RWPE2 (cell line): ENCODE measurements around the gene CSH2.
"Not testable (repeated sequence)": the region's sequence is repeated elsewhere in the genome, so short reads cannot be mapped to it uniquely, and the experiment has no call there.

ENCODE experiments used
- ATAC-seq: fragments of 200-7000 bp; cut with Tn5 transposase; 3 replicates; pipeline ENCODE4 v1.9.1; 2021; ENCODE audit warnings: low read depth
- DNase-seq: peaks from one replicate; pipeline ENCODE4 v3.0.0-alpha.2; 2020; ENCODE audit warnings: low spot score
- H3K27ac ChIP-seq: fragments of 450-650 bp; 2 replicates; pipeline ENCODE4 v1.5.1; 2017; ENCODE audit warnings: mild to moderate bottlenecking; ENCODE audit not compliant: poor library complexity, severe bottlenecking
- H3K27me3 ChIP-seq: fragments of 250-450 bp; sonication (Bioruptor Pico); 2 replicates; pipeline ENCODE4 v1.5.1; 2021; ENCODE audit warnings: mild to moderate bottlenecking, moderate library complexity; ENCODE audit not compliant: insufficient read depth, poor library complexity, severe bottlenecking
- H3K36me3 ChIP-seq: fragments of 250-450 bp; sonication (Bioruptor Pico); 2 replicates; pipeline ENCODE4 v1.5.1; 2020; ENCODE audit warnings: low read depth, mild to moderate bottlenecking, moderate library complexity
- H3K4me1 ChIP-seq: fragments of 250-450 bp; sonication (Bioruptor Pico); 2 replicates; pipeline ENCODE4 v1.5.1; 2021; ENCODE audit warnings: mild to moderate bottlenecking, moderate library complexity; ENCODE audit not compliant: insufficient read depth, poor library complexity, severe bottlenecking
- H3K4me3 ChIP-seq: fragments of 250-450 bp; sonication (Bioruptor Pico); 2 replicates; pipeline ENCODE4 v1.5.1; 2021; ENCODE audit warnings: mild to moderate bottlenecking, moderate library complexity; ENCODE audit not compliant: severe bottlenecking
- H3K9me3 ChIP-seq: fragments of 250-450 bp; sonication (Bioruptor Pico); 2 replicates; pipeline ENCODE4 v1.5.1; 2021; ENCODE audit warnings: mild to moderate bottlenecking, moderate library complexity; ENCODE audit not compliant: severe bottlenecking
- TF ChIP-seq, protein P1 (sequence below): fragments of 450-650 bp; IDR thresholded peaks from one replicate; pipeline ENCODE4 v1.5.1; 2017; ENCODE audit warnings: mild to moderate bottlenecking, moderate library complexity; ENCODE audit not compliant: poor library complexity, severe bottlenecking

CSH2 gene

DNA sequence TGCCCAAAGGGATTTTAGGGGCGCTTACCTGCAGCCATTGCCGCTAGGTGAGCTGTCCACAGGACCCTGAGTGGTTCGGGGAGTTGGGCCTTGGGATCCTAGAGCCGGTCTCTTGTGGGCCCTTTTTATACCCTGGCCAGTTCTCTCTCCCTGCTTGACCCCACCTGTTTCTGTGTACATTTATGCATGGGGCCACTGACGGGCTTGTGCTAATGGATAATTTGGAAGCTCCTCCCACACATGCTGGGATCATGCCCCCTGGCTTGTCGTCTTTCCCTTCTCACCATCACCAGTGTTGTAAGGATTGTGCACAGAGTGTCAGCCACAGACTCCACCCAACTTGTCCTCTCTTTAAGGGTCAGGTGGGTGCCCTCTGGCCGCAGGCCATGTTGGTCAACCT is at the start of gene CSH2:
Gene CSH2 (minus strand): TSS at position 101 of the 400 bp plus-strand sequence. CDS start 63 bp downstream, at position 38.
- not testable (repeated sequence) for H3K9me3 ChIP-seq, H3K4me1 ChIP-seq, ATAC-seq, H3K27me3 ChIP-seq, DNase-seq, H3K4me3 ChIP-seq, H3K36me3 ChIP-seq, H3K27ac ChIP-seq

DNA sequence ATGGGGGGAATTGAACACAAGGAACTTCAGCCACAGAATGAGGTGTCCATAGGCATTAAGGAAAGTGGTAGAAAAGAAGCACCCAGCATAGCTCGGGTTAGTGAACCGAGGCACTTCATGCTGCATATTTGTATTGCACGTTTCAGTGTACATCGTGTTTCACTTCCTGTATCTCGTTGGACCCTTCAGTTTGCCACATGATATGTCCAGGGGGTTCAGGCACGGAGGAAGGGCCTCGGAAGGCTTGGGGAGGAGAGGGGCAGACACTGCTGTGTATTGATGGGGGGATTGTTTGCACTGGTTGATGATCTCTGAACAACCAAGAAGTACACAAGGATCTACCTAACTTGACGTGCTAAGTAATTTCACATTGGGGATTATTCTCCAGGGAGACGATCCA is 48.9 kb upstream of the CSH2 start:
- not testable (repeated sequence) for ATAC-seq, H3K27ac ChIP-seq

DNA sequence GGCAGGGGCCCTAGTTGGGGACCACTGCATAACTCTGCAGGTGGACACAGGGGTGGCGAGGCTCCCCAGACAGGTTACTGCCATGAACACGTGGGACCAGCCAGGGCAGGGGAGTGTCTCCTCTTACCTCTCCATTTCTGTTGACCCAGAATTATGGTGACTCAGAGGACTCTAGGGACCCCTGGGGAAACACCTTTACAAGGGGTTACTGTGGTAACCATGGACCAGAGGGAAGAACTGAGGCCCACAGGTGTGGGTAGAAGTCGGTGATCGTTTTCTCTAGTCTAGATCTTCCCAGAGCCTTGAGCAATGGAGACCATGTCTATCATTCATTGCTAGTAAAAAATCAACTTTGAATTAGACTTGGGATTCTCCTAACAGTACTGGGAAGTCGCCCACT is 47.3 kb upstream of the CSH2 start:
- not testable (repeated sequence) for H3K4me3 ChIP-seq, H3K9me3 ChIP-seq, H3K27ac ChIP-seq, ATAC-seq, H3K36me3 ChIP-seq, H3K4me1 ChIP-seq, DNase-seq, H3K27me3 ChIP-seq

More for the DNA sequence above, 48.9 kb upstream of the CSH2 start:
- H3K4me1 ChIP-seq, H3K9me3 ChIP-seq, H3K4me3 ChIP-seq, DNase-seq, H3K27me3 ChIP-seq, H3K36me3 ChIP-seq: not testable (repeated sequence)

DNA sequence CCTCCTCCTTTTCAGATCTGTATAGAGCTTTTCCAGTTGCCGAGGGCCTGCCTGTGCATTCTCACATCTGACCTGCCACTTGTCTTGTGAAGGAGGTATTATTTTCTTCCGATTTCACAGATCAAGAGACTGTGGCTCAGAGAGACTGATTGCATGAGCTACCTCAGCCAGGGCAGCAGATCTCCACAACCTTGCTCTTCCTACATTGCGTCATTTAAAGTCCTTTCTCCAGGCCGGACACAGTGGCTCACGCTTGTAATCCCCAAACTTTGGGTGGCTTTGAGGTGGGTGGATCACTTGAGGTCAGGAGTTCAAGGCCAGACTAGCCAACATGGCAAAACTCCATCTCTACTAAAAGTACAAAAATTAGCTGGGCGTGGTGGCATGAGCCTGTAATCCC is 46.6 kb upstream of the CSH2 start:
- not testable (repeated sequence) for DNase-seq, H3K4me3 ChIP-seq, H3K4me1 ChIP-seq, H3K27ac ChIP-seq, H3K9me3 ChIP-seq, H3K27me3 ChIP-seq, ATAC-seq, H3K36me3 ChIP-seq

DNA sequence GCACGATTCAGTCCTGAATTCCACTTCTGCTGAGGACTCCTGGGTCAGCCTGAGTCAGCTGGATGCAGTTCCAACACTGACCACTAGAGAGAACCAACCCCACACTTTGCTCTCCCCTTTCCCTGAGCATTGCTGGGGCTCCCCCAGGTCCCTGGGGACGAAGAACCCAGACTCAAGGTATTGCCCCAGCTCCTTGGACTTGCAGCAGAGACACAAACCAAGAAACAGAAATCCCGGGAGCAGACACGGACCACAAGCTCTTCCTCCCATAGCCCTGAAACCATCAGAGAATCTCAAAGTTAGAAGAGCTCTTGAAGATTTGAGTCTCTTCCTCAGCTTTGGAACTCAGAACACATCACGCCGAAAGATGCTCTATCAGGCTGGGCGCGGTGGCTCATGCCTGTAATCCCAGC is 45.8 kb upstream of the CSH2 start:
- DNase-seq (no peak), ATAC-seq (peak; percentile 77; the same call in 2 of the 3 replicates)
- Histone ChIP-seq H3K27me3 (peaks cover 2% of the 10 kb centered on the region), H3K4me3 (no peak overlapping the region), H3K36me3 (no peaks in the 10 kb centered on the region), H3K4me1 (no peaks in the 10 kb centered on the region), H3K9me3 (no peaks in the 10 kb centered on the region), H3K27ac (no peak overlapping the region)
- TF ChIP-seq, protein P1, sequence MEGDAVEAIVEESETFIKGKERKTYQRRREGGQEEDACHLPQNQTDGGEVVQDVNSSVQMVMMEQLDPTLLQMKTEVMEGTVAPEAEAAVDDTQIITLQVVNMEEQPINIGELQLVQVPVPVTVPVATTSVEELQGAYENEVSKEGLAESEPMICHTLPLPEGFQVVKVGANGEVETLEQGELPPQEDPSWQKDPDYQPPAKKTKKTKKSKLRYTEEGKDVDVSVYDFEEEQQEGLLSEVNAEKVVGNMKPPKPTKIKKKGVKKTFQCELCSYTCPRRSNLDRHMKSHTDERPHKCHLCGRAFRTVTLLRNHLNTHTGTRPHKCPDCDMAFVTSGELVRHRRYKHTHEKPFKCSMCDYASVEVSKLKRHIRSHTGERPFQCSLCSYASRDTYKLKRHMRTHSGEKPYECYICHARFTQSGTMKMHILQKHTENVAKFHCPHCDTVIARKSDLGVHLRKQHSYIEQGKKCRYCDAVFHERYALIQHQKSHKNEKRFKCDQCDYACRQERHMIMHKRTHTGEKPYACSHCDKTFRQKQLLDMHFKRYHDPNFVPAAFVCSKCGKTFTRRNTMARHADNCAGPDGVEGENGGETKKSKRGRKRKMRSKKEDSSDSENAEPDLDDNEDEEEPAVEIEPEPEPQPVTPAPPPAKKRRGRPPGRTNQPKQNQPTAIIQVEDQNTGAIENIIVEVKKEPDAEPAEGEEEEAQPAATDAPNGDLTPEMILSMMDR, result peak; percentile 86

DNA sequence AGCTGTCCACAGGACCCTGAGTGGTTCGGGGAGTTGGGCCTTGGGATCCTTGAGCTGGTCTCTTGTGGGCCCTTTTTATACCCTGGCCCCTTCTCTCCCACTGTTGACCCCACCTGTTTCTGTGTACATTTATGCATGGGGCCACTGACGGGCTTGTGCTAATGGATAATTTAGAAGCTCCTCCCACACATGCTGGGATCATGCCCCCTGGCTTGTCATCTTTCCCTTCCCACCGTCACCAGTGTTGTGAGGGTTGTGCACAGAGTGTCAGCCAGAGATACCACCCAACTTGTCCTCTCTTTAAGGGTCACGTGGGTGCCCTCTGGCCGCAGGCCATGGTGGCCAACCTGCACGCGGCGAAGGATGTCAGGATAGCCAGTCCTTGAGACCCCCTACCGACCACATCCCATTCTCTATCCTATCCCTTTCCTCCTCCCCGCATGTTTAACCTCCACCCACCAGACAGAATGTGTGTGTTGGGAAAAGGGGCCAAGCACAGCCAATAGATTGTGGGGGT is 45.4 kb upstream of the CSH2 start, which contains the start of gene GH1:
Gene GH1 (minus strand): TSS at position 51 of the 517 bp plus-strand sequence. CDS start 63 bp downstream, outside the sequence.
- H3K27me3 ChIP-seq, H3K4me3 ChIP-seq, DNase-seq, H3K36me3 ChIP-seq, H3K4me1 ChIP-seq, H3K27ac ChIP-seq, ATAC-seq, H3K9me3 ChIP-seq: not testable (repeated sequence)

DNA sequence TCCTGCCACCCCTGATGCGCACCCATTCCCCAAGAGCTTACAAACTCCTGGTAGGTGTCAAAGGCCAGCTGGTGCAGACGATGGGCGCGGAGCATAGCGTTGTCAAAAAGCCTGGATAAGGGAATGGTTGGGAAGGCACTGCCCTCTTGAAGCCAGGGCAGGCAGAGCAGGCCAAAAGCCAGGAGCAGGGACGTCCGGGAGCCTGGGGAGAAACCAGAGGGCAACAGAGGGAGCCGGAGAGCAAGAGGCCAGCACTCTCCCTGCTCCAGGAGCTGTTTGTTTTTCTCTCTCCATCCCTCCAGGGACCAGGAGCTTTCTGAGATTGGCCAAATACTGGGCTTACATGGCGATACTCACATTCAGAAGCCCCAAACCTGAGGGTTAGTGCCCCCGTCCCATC is 44.8 kb upstream of the CSH2 start:
- no peaks in the 10 kb centered on the region for H3K9me3 ChIP-seq
- H3K36me3 ChIP-seq, result no peaks in the 10 kb centered on the region
- no peak overlapping the region for H3K27ac ChIP-seq
- DNase-seq, result no peak
- H3K27me3 ChIP-seq, result peaks cover 2% of the 10 kb centered on the region
- no peaks in the 10 kb centered on the region for H3K4me1 ChIP-seq
- H3K4me3 ChIP-seq, result no peak overlapping the region
- no peak for ATAC-seq
- TF ChIP-seq, protein P1, result no peak
